ENCODE results near the gene GPAT2. TPM values are rescaled to one million over a fixed set of nuclear protein-coding genes. Genes with fewer than 3 reads are reported as not detected.
"Not testable (repeated sequence)": the region's sequence is repeated elsewhere in the genome, so short reads cannot be mapped to it uniquely, and the experiment has no call there.

Gene GPAT2
- total RNA-seq (2021) (9.1 and 11.0 TPM in 2 replicates), Bru-seq, nascent RNA (percentile 26 among the genes with signal in this experiment), BruChase-seq, experiment 1, labeled RNA remaining after a 2-hour chase (percentile 22 among the genes with signal in this experiment), BruChase-seq, experiment 2, labeled RNA remaining after a 6-hour chase (percentile 32 among the genes with signal in this experiment)
- long read RNA-seq, partial matches to known transcripts = 3 of 17 reads
- long read RNA-seq, other reads (novel, unspliced or antisense) = 14 of 17 reads

DNA sequence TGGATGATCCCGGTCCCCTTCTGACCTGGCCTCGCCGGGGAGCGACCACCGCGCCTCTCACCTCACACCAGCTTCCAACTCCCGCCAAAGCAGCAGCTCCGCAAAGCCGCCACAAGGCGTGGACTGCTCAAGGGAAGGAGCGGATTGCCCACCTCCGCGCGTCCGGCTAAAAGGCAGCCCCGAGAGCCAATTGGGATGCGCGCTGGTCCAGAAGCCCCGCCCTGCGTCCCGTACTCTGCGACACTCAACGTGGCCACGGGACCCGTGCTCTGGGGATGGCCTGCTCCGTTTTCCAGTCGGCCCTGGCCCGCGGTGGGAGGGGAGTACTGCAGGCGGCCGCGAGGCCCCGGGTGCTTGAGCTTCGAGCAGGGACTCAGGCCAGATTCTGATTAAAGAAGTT lies at the start of gene GPAT2:
GPAT2 (minus strand) TSS at position 125 of the 400 bp plus-strand sequence. CDS start 2,557 bp downstream, outside the sequence.
- H3K9me3 ChIP-seq (ENCODE audit: insufficient read depth, low read depth); H2AFZ ChIP-seq; H3K36me3 ChIP-seq (ENCODE audit: low read depth); H3K4me3 ChIP-seq; H3K27ac ChIP-seq; H3K4me1 ChIP-seq (replicated peaks; ENCODE audit: insufficient read depth); DNase-seq; CTCF ChIA-PET; intact Hi-C loops (cut with micrococcal nuclease; ENCODE audit: unreplicated experiment); H3K27me3 ChIP-seq (ENCODE audit: insufficient read depth, low read depth); H4K20me1 ChIP-seq (ENCODE audit: insufficient read depth); H3K9me2 ChIP-seq (ENCODE audit: insufficient read depth); H3K79me2 ChIP-seq (ENCODE audit: low read depth); POLR2A ChIA-PET (ENCODE audit: unreplicated experiment); H3K4me2 ChIP-seq; H3F3A ChIP-seq (ENCODE audit: insufficient read depth, low read depth); BruUV-seq (replicated peaks): not testable (repeated sequence)

DNA sequence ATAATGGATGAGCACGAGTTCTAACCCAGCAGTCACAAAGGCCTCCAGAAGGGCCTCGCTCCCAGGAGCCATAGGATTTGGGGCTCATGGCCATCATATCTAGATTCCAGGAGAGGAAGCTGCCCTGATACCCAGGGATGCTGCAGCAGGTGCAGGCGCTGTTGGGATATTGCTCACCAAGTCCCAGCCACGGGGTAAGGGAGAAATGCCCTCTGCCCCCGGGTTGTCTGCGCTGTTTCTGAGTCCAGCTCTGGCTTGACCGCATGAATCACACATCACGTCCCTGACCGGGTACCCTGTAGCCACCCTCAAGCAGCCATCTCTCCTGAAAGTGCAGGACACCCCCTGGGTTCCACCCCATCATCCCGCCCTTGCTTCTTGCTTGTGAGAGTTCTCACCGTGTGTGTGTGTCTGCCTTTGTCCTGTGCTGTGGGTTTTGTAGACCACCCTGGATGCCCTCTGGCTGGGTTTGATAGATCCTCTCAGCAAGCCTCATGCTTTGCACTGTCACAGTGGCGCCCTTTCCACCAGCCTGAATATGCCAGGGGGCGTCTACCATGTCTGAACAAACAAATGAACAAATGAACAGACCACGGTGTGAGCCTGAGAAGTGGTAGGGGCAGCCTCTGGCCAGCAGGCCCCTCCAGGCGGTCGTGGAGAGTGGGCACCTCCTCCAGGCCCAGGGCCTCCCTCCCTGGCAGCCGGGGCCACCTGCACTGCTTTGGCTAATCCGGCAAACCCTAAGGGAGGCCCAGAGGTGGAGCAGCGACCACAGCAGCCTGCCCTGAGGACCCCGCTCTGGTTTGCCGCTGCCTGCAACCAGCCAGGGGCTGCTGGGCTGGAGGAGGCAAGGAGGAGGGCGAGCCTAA lies 49.5 kb upstream of the GPAT2 start:
- Histone ChIP-seq H3K4me1 (replicated peaks; ENCODE audit: insufficient read depth) (no peaks in the 10 kb centered on the region), H3K27me3 (ENCODE audit: insufficient read depth, low read depth) (no peaks in the 10 kb centered on the region; the same call in 1 of the 2 replicates), H3K9me3 (ENCODE audit: insufficient read depth, low read depth) (no peaks in the 10 kb centered on the region), H3K36me3 (ENCODE audit: low read depth) (no peaks in the 10 kb centered on the region), H3K4me2 (no peak overlapping the region), H3K4me3 (no peak overlapping the region), H3K27ac (no peak overlapping the region), H4K20me1 (ENCODE audit: insufficient read depth) (no peaks in the 10 kb centered on the region), H3F3A (ENCODE audit: insufficient read depth, low read depth) (no peaks in the 10 kb centered on the region), H3K79me2 (ENCODE audit: low read depth) (no peaks in the 10 kb centered on the region), H3K9me2 (ENCODE audit: insufficient read depth) (no peaks in the 10 kb centered on the region), H2AFZ (no peak overlapping the region)
- DNase-seq = no peak
- BruUV-seq (replicated peaks) = no TSS peak
- ChIA-PET POLR2A (ENCODE audit: unreplicated experiment) (no interaction called here), CTCF (interaction anchor here (0.6 kb wide), 1 partner anchor 117 kb away, joined by 3 read pairs; no protein-coding TSS in a partner anchor)
- intact Hi-C loops (cut with micrococcal nuclease; ENCODE audit: unreplicated experiment) = no loop called here
- TF ChIP-seq EZH2 (IDR thresholded peaks at IDR 0.05; ENCODE audit: low read depth) = no peak
- TF ChIP-seq CTCF (conservative IDR thresholded peaks at IDR 0.05) = no peak

DNA sequence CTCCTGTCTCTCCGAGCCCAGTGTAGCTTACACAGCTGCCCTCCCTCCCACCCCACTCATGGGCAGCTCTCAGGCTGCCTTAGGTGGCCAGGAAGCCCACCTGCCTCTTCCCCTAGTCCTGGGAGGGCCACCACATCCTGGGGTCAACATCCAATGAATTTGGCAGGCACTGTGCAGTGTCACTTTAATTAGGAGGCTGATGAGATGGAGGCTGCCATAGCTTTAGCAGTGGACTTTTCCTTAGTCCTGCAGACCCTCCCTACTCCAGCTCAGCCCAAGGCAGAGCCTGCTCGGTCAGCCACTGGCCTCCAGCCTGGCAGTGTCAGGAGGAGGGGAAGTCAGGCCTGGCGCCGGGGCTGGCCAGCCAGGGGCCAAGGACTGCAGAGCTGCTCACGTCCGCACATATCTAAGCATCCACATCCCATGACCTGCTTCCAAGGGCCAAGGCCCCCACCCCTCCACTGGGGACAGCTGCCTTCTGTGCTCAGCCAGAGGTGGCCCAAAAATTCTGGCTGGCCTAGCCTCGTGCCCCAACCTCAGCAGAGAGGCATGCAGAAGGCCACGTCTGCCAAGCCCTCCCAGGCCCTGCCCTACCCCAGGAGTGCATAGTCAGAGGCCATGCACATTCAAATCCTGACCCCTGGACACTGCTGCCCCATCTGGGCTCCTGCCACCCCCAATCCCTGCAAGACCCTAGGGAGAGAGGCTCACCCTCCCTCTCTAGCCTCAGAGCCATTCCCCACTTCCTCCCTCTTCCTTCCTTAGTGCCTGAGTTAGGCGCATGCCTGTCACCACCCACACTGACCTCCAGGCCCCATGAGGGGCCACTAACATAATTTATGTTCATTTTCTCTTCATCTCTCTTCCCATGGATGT lies 48.6 kb upstream of the GPAT2 start:
- intact Hi-C loops (cut with micrococcal nuclease; ENCODE audit: unreplicated experiment) = no loop called here
- no peaks in the 10 kb centered on the region for H3F3A ChIP-seq (ENCODE audit: insufficient read depth, low read depth)
- H3K9me3 ChIP-seq (ENCODE audit: insufficient read depth, low read depth) = no peaks in the 10 kb centered on the region
- H3K79me2 ChIP-seq (ENCODE audit: low read depth) = no peaks in the 10 kb centered on the region
- H3K4me3 ChIP-seq = no peak overlapping the region
- POLR2A ChIA-PET (ENCODE audit: unreplicated experiment) = no interaction called here
- no TSS peak for BruUV-seq (replicated peaks)
- TF ChIP-seq EZH2 (IDR thresholded peaks at IDR 0.05; ENCODE audit: low read depth) (no peak), CTCF (conservative IDR thresholded peaks at IDR 0.05) (no peak)
- no peaks in the 10 kb centered on the region for H4K20me1 ChIP-seq (ENCODE audit: insufficient read depth)
- H3K27ac ChIP-seq = no peak overlapping the region
- H3K4me1 ChIP-seq (replicated peaks; ENCODE audit: insufficient read depth) = no peaks in the 10 kb centered on the region
- no peak overlapping the region for H3K4me2 ChIP-seq
- H3K9me2 ChIP-seq (ENCODE audit: insufficient read depth) = no peaks in the 10 kb centered on the region
- H3K27me3 ChIP-seq (ENCODE audit: insufficient read depth, low read depth) = no peaks in the 10 kb centered on the region
- no peak overlapping the region for H2AFZ ChIP-seq
- CTCF ChIA-PET = interaction anchor here (0.6 kb wide), 1 partner anchor 118 kb away, joined by 3 read pairs; no protein-coding TSS in a partner anchor
- DNase-seq = no peak
- H3K36me3 ChIP-seq (ENCODE audit: low read depth) = no peaks in the 10 kb centered on the region
